Psoas muscle (tissue), 8 donors: Measurements from ENCODE around the gene DCPS. TPM values are rescaled to one million over a fixed set of nuclear protein-coding genes. Genes with fewer than 3 reads are reported as not detected.
A peak's percentile ranks its signal among the peaks of the same experiment; 100 is the strongest.

Source experiments
- ATAC-seq, 4 donors: fragments of 200-7000 bp; cut with Tn5 transposase; one replicate each; pipeline ENCODE4 v1.9.1; 2020; ENCODE audit warnings: moderate library complexity in 3 of 4, mild to moderate bottlenecking in 2 of 4
- DNase-seq, 2 donors: peaks; one replicate each; pipeline ENCODE4 v3.0.0-alpha.2; 2020
- H3K27ac ChIP-seq: fragments of 200-600 bp; one replicate; pipeline ENCODE4 v1.8.0; 2022
- H3K27me3 ChIP-seq, 3 donors: fragments of 200-600 bp in 1 of 3; one replicate each; pipeline versions ENCODE4 v1.6.1 to v1.8.0; 2013 to 2022; ENCODE audit warnings: low read length in 2 of 3, mild to moderate bottlenecking in 2 of 3, moderate library complexity in 1 of 3; ENCODE audit not compliant: insufficient read depth in 3 of 3
- H3K36me3 ChIP-seq, 2 donors: fragments of 200-600 bp in 1 of 2; one replicate each; pipeline versions ENCODE4 v1.6.1 to v1.8.0; 2013 to 2022; ENCODE audit warnings: low read depth in 1 of 2, mild to moderate bottlenecking in 1 of 2, moderate library complexity in 1 of 2; ENCODE audit not compliant: insufficient read depth in 1 of 2
- H3K4me1 ChIP-seq: fragments of 200-600 bp; one replicate; pipeline ENCODE4 v1.8.0; 2022
- H3K4me3 ChIP-seq: fragments of 200-600 bp; one replicate; pipeline ENCODE4 v1.8.0; 2022; ENCODE audit warnings: mild to moderate bottlenecking
- H3K9me3 ChIP-seq: fragments of 200-600 bp; one replicate; pipeline ENCODE4 v1.8.0; 2022
- CTCF ChIP-seq: fragments of 200-600 bp; IDR thresholded peaks from one replicate; pipeline ENCODE4 v1.8.0; 2022; ENCODE audit warnings: antibody characterized with exemption
- WGBS, 3 donors: extraction: QIAGEN DNeasy Blood & Tissue Kit; methylation state at CpG; one replicate each; pipeline versions ENCODE4 v1.1.6 to v1.1.7; 2013; 5-methylcytosine and 5-hydroxymethylcytosine counted together
- intact Hi-C, 2 donors: fragments of 100-400 bp; cut with DNase I; formaldehyde crosslinking; loops; one replicate each; pipeline versions ENCODE4 v1.11.0 to v1.14.2; 2022
- polyA plus RNA-seq, 3 donors: library from polyadenylated mRNA; stranded (reverse); fragments of 200-250 nt; gene quantifications; one replicate each; pipeline ENCODE4 v1.2.3, GENCODE V29; 2013
- total RNA-seq, 4 donors: library from RNA; stranded (reverse); fragmentation: NEBNext Ultra II Directional in 2 of 4; extraction: Animal tissue kit (Norgen Biotek cat#: 25700) in 2 of 4; gene quantifications; one replicate each; pipeline versions ENCODE4 v1.2.1 to v1.2.4, GENCODE V29; 2021 to 2023
- donor health status: healthy with polysubstance abuse.
- donor health status: DM: no; HTN: no; CAD: no; lungs with moderate emphysema.
- donor health status: Bipolar disorder and iron deficiency.
- donor health status: healthy.
- donor health status: DM: yes; HTN: yes; CAD: no.
- donor health status: DM: no; HTN: no; CAD: no.
- donor health status: DM: no; HTN: no; CAD: no.
- donor health status: DM: yes; HTN: yes; CAD: no.

DCPS gene
- total and polyA plus RNA-seq, 7 donors = 11.8 to 20.5 (median 14.3) TPM

DNA sequence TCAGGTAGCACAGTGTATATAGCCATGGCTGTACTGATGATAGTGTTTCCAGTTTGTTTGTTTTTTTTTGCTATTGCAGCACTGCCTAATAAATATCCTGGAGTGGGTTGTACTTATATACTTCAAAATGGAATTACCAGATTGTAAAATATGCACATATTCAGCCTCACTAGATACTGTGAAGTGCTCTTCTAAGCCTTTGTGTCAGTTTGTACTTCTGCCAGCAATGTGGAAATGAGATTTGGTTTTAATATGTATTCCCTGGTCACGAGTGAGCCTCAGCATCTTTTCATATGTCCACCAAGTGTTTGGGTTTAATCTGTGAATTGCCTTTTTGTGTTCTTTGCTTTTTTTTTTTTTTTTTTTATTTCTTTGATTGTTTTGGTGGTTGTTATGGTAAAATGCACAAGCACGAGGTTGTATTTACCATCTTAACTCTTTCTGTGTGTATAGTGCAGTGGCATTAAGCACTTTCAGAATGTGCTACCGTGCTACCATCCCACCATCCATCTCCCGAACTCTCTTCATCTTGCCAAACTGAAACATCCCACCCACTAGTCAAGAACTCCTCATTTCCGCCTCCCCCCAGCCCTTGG, 86.5 kb downstream of the DCPS start:
- no peaks in the 10 kb centered on the region for H3K36me3 ChIP-seq
- H3K4me3 ChIP-seq = no peak overlapping the region
- no peaks in the 10 kb centered on the region for H3K27me3 ChIP-seq
- WGBS, 3 donors = 76 to 83% (median 80%) methylated on average over 5 of the region's 5 CpGs
- DNase-seq (no peak), ATAC-seq (no peak)
- H3K27ac ChIP-seq = no peak overlapping the region
- no peak for TF ChIP-seq CTCF
- intact Hi-C loops = no loop called here
- H3K4me1 ChIP-seq = no peaks in the 10 kb centered on the region
- no peaks in the 10 kb centered on the region for H3K9me3 ChIP-seq

DNA sequence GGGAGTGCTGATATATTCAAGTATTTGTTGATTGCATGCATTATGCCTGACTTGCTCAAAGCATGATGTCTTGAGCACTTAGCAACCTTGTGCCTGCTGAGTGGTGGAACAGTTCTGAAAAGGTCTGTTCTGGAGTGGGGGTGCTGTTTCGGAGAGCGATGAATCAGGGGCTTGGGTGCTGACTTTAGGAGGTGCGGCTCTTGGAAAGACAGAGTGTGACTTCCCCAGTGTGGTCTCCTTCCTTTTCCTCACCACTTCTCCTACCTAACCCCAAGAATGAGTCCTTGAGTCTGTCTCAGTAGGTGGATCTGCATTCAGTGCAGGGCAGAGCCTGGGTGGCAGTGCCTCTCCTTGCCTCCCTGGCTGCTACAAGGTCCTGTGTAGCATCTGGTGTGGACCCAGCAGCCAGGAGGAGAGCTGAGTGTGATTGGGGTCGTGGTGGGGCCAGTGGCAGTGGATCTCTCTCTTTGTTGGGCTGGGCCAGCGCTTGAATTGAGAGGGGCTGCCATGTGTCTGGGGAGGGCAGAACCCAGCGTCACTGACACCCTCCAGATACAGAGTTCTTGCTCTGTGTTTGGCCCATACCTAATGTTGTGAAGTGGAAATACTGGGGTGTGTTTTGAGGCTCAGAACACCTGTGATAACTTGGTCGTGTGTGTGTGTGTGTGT, 87.6 kb downstream of the DCPS start:
- Histone ChIP-seq H3K4me1 (no peaks in the 10 kb centered on the region), H3K4me3 (no peak overlapping the region), H3K27me3 (no peaks in the 10 kb centered on the region), H3K9me3 (no peaks in the 10 kb centered on the region), H3K36me3 (no peaks in the 10 kb centered on the region), H3K27ac (no peak overlapping the region)
- no peak for TF ChIP-seq CTCF
- 76 to 92% (median 77%) methylated on average over 7 of the region's 7 CpGs for WGBS, 3 donors
- ATAC-seq = no peak
- intact Hi-C loops = no loop called here
- no peak for DNase-seq

DNA sequence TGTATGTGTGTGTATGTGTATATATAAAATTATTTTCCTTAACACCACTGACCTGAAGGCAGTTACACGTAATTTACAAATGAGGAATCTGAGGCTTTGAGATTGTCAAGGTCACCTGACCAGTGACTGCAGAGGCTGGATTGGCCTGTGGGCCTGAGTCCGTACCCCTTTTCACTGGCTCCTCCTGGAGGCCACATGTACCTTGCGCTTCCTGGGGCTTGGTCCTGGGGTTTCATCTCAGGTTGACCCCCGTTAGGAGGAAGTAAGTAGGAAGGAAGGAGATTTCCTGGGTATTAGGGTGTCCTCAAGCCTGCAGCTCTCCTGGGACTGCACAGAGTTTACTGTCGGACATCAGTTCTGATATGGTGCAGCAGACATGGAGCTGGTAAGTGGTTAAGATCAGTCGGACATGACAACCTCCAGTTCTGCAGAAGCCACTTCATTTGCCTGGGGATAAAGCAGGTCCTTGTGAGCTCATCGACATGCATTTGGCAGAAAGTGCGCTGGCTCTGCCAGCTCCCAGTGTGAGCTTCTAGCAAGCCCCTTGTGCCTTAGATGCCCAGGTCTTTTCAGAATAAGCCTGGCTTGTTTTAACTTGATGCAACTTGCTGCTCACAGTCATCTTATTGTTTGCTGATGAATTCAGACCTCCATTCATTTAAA, 88.2 kb downstream of the DCPS start:
- Histone ChIP-seq H3K27me3 (no peaks in the 10 kb centered on the region), H3K4me3 (no peak overlapping the region), H3K9me3 (no peaks in the 10 kb centered on the region), H3K4me1 (no peaks in the 10 kb centered on the region), H3K36me3 (no peaks in the 10 kb centered on the region), H3K27ac (no peak overlapping the region)
- intact Hi-C loops = no loop called here
- 56 to 77% (median 66%) methylated on average over 8 of the region's 8 CpGs for WGBS, 3 donors
- peak in 1 of 4 donors; percentile 45 for ATAC-seq
- no peak for TF ChIP-seq CTCF
- no peak for DNase-seq

- Histone ChIP-seq H3K36me3 (no peaks in the 10 kb centered on the region), H3K27me3 (no peaks in the 10 kb centered on the region), H3K4me3 (no peak overlapping the region), H3K9me3 (no peaks in the 10 kb centered on the region), H3K4me1 (no peaks in the 10 kb centered on the region), H3K27ac (no peak overlapping the region)
- DNase-seq (no peak), ATAC-seq (no peak)
- intact Hi-C loops = no loop called here
- 39 to 68% (median 58%) methylated on average over 4 of the region's 4 CpGs for WGBS, 3 donors
- no peak for TF ChIP-seq CTCF
These were observed 88.8 kb downstream of the DCPS start for GRCh38 chr11:126392633-126393013.
